HG03354 (cell line): ENCODE results near the gene MLH1.

Experiments used
- ATAC-seq: cut with Tn5 transposase; IDR thresholded peaks from one replicate; pipeline ENCODE4 v1.9.1; 2021; ENCODE audit warnings: mild to moderate bottlenecking; ENCODE audit not compliant: unreplicated experiment, poor library complexity, severe bottlenecking

The MLH1 gene

DNA sequence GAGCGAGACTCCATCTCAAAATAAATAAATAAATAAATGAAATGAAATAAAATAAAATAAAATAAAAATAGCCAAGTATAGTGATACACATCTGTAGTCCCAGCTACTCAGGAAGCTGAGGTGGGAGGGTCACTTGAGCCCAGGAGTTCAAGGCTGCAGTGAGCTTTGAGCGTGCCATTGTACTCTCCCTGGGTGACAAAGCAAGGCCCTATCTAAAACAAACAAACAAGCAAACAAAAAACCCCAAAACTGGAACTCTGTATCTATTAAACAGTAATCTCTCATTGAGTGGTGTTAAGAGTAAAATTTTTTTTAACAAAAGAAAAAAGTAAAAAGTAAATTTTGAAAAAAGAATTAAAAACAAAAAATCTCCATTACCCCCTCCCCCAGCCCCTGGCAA, 21.2 kb upstream of the MLH1 start:
- ATAC-seq, result no peak

DNA sequence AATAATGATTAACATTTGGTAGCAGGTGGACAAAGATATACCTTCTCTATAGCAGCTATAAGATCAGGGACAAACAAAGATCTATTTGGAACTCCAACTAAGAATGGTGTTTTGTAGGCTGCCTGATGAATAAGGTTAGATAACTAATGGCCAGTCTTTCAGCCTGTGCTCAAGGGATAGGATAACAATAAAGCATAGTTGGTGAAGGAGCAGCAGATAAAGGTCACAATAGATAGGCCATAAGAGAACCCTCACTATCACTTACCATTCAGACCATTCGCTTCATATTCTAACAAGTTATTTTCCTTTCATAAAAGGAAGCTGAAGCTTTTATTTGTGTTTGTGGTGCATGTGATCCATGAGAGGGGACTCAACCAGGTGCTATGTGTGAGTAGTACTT, 20.2 kb upstream of the MLH1 start:
- no peak for ATAC-seq

GRCh38 chr3:36981006-36981405, 12.3 kb upstream of the MLH1 start:
- no peak for ATAC-seq

DNA sequence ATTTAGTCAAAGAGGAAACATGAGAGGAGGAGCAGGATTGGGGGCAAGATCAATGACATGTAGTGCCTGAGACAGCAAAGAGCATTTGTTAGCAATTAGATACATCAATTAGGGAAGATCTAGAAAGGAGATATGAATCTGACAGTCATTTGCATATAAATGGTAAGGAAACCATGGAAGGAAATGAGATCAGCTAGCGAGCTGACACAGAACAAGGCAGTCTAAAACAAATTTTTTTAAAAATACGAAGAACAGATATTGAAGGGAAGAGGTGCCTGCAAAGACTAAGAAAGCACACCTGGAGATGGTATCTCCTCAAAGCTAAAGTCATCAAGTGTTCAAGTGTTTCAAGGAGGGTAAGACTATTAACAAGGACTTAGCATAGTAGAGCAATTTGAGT, 5.0 kb upstream of the MLH1 start:
- no peak for ATAC-seq

DNA sequence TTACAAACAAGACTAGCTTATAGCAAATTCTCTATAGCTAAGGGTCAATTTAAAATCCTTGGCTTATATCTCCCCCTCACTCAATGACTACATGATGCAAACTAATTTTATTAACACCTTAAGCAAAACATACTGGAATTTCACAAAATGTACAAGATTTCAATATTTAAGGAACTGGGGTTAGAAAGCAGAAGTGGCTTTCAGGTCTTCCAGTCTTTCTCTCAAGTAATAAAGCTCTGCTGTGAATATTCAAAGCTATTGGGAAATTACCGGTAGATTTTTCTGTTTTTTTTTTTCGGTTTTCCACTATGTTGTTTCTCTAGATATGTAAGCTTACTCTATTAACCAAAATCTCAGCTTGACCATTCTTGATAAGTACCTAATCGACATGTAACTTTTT, 4.3 kb upstream of the MLH1 start:
- ATAC-seq, result no peak

DNA sequence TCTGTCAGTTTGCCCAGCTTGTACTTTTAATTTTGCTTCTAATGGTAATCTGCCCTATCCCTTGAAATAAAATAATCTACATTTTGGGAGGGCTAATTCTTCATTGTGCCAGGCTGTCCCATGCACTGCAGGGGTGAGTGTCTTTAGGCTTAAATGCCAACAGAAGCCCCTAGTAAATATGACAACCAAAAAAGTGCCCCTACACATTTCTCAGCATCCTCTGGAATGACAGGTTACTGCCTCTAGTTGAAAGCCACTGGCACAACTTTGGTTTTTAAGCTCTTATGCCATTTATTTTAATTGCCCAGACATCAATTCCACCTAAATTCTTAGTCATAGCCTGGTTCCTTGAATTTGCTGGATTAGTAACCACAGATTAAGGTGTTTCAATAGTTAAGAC, 3.8 kb upstream of the MLH1 start:
- no peak for ATAC-seq

GRCh38 chr3:36991147-36991546, 2.2 kb upstream of the MLH1 start:
- ATAC-seq, result no peak

DNA sequence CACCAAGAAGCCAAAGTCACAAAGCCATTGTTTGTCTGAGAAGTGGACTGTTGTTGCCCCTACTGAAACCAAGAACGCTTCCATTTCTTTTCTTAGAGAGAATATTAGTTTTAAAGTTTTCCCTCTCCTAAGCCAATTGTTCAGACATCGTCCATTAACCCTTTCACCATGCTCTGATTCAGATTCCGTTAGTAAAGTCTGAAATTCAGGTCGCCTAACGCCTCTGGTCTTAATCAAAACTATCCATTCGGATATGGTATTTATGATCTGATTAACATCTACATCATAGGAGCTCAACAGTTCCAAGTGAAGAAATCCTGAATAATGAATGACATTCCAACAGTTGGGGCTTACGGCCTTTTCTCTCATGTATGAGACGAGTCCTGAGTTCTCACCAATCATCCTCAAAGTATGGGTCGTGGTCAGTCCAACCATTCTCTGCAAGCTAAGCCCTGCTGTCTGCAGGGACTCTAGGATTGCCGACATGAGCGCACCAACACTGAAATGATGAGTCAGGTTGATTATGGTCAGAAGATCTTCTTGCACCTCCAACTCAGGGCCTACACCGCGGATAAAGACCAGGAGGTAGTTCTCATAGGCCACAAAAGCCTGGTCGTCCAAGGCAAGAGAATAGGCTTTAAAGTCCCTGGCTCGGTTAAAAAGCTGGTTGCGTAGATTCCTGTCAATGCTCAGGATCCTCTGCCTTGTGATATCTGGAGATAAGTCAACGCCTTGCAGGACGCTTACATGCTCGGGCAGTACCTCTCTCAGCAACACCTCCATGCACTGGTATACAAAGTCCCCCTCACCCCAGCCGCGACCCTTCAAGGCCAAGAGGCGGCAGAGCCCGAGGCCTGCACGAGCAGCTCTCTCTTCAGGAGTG, 1.2 kb upstream of the MLH1 start:
- no peak for ATAC-seq

DNA sequence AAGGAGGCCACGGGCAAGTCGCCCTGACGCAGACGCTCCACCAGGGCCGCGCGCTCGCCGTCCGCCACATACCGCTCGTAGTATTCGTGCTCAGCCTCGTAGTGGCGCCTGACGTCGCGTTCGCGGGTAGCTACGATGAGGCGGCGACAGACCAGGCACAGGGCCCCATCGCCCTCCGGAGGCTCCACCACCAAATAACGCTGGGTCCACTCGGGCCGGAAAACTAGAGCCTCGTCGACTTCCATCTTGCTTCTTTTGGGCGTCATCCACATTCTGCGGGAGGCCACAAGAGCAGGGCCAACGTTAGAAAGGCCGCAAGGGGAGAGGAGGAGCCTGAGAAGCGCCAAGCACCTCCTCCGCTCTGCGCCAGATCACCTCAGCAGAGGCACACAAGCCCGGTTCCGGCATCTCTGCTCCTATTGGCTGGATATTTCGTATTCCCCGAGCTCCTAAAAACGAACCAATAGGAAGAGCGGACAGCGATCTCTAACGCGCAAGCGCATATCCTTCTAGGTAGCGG, 452 bp upstream of the MLH1 start, which contains the start of gene EPM2AIP1:
Gene EPM2AIP1, minus strand, starts transcription at position 326 of the 520 bp plus-strand sequence. Its CDS starts 54 bp downstream, at position 272.
- ATAC-seq, result peak; percentile 88

- ATAC-seq, result no peak
These were observed 21.3 kb downstream of the MLH1 start for GRCh38 chr3:37014620-37015019.

- ATAC-seq, result no peak
These were observed 22.3 kb downstream of the MLH1 start for GRCh38 chr3:37015642-37016041.

DNA sequence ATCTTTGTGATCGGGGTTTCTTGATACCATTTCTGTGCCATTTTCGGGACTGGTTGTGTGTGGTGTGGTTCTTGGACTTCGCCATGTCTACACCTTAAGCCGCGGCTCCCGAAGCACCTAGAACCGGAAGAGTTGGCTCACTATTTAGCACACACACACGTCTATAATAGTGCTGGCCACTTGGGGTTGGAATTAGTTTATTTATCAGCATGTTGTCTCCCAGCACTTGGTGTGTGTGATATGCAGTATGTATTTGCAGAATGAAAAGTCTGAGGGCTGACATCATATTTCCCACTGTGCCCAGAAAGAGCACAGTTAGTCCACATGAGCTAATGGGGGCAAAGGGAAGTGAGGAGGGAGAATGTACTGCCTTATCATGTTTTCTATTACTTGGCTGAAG, 23.6 kb downstream of the MLH1 start:
- ATAC-seq, result no peak

- no peak for ATAC-seq
These were observed 24.4 kb downstream of the MLH1 start for GRCh38 chr3:37017683-37018082.

DNA sequence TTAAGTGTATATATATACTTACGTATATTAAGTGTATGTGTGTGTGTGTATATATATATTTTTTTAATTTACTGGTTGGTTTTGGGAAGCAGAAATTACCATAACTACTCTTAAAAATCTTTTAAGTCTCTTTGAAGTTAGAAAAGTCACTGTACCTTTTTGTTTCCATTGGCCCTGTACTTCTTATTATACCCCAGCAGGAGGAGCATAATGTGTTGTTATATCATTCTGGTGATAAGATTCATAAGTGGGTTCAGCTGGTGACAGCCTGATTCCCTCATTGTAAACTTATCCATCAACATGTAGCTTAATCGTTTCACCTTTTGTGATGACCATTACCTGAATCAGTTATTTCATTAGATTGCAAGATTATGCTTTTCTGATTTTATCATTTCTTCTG, 30.8 kb downstream of the MLH1 start:
- ATAC-seq, result no peak

DNA sequence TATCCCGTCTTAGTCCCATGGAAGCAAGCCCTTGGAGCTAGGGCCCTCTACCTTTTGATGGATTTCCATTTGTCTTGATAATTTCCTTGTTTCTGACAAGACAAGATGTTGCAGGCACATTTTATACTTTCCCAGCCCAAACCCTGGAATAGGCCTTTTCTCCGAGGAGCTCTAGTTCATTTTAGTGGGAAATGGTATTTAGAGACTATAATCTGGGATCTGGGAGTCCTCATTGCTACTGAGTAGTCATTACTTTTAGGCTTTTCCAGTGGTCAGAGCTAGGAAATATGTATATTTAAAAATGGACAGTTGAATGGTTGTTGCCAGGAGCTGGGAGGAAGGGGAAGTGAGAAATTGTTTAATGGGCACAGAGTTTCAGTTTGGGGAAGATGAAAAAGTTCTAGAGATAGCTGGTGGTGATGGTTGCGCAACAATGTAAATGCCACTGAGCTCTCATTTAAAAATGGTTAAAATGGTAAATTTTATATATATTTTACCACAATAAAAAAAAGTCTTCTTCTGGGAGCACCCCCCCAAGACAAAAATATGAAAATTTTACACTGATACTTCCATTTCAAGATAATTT, 31.6 kb downstream of the MLH1 start:
- ATAC-seq, result no peak

- ATAC-seq, result no peak
These were observed 32.4 kb downstream of the MLH1 start for GRCh38 chr3:37025561-37026335.

- ATAC-seq, result no peak
These were observed 33.5 kb downstream of the MLH1 start for GRCh38 chr3:37026851-37027250.

- no peak for ATAC-seq
These were observed 35.0 kb downstream of the MLH1 start for GRCh38 chr3:37028329-37028728.

DNA sequence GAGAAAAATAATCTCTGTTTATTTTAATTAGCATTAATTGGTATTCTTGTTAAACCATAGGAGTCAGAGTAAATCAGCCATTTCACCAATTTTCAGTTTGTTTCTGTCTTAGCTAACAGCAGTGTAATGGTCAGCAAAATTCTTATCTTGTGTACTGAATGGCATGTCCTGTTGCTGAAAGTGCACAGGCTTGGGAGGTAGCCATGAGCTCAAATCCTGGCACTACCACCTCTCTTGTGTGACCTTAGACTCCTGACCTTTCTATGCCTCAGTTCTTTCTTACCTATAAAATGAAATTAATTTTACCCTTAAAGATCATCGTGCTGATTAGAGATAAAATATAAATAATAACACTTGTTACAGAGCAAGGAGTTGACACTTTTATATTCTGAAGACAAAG, 35.8 kb downstream of the MLH1 start:
- ATAC-seq, result no peak

DNA sequence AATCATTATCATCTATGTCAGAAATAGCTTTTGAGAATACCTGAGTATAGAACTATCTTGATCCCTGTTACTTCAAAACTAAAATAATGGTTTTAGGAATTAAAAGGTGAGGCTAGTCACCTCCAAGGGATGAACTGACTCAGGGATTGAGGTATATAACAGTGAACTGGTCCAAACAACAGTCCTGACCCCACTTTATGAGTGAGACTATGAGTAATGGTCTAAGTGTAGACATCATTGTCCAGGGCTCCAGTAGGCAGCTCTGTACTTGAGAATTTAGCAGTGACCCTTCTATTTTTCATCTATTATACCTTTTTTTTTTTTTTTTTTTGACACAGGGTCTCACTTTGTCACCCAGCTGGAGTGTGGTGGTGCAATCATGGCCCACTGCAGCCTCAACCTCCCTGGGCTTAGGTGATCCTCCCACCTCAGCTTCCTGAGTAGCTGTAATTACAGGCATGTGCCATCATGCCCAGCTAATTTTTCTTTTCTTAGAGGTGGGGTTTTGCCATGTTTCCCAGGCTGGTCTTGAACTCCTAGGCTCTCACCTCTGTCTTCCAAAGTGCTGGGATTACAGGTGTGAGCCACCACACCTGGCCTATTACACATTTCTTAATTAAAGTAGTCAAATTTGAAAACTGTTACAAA, 36.3 kb downstream of the MLH1 start:
- ATAC-seq, result no peak
